Measurements from ENCODE around the gene FAM241B. TPM values are rescaled to one million over a fixed set of nuclear protein-coding genes. Genes with fewer than 3 reads are reported as not detected.

Gene FAM241B
- total RNA-seq, 1 donor from 2014 or later = 5.3 TPM

GRCh38 chr10:69600761-69601330, 29.2 kb upstream of the FAM241B start:
- H3K27me3 ChIP-seq (ENCODE audit: low read depth) = peaks cover 79% of the 10 kb centered on the region
- no peaks in the 10 kb centered on the region for H3K36me3 ChIP-seq
- no peak overlapping the region for H3K4me3 ChIP-seq
- no peak for DNase-seq
- intact Hi-C loops (cut with micrococcal nuclease) = no loop called here
- H3K27ac ChIP-seq (replicated peaks) = no peak overlapping the region
- peaks cover 9% of the 10 kb centered on the region for H3K9me3 ChIP-seq (replicated peaks)
- H3K4me1 ChIP-seq = no peaks in the 10 kb centered on the region
- no peak for TF ChIP-seq CTCF (IDR thresholded peaks at IDR 0.05; ENCODE audit: borderline replicate concordance)

- no peak overlapping the region for H3K27ac ChIP-seq (replicated peaks)
- DNase-seq = no peak
- no peak for TF ChIP-seq CTCF (IDR thresholded peaks at IDR 0.05; ENCODE audit: borderline replicate concordance)
- no peaks in the 10 kb centered on the region for H3K4me1 ChIP-seq
- H3K36me3 ChIP-seq = no peaks in the 10 kb centered on the region
- peaks cover 30% of the 10 kb centered on the region for H3K27me3 ChIP-seq (ENCODE audit: low read depth)
- peaks cover 30% of the 10 kb centered on the region for H3K9me3 ChIP-seq (replicated peaks)
- H3K4me3 ChIP-seq = no peak overlapping the region
- intact Hi-C loops (cut with micrococcal nuclease) = no loop called here
These were observed 21.0 kb upstream of the FAM241B start for GRCh38 chr10:69609077-69609476.

- TF ChIP-seq CTCF (IDR thresholded peaks at IDR 0.05; ENCODE audit: borderline replicate concordance) = no peak
- H3K4me1 ChIP-seq = no peaks in the 10 kb centered on the region
- H3K36me3 ChIP-seq = no peaks in the 10 kb centered on the region
- H3K27ac ChIP-seq (replicated peaks) = no peak overlapping the region
- intact Hi-C loops (cut with micrococcal nuclease) = no loop called here
- H3K4me3 ChIP-seq = no peak overlapping the region
- H3K9me3 ChIP-seq (replicated peaks) = peaks cover 30% of the 10 kb centered on the region
- DNase-seq = no peak
- peaks cover 20% of the 10 kb centered on the region for H3K27me3 ChIP-seq (ENCODE audit: low read depth)
These were observed 17.3 kb upstream of the FAM241B start for GRCh38 chr10:69612760-69613159.

- H3K4me3 ChIP-seq = no peak overlapping the region
- no peaks in the 10 kb centered on the region for H3K4me1 ChIP-seq
- DNase-seq = no peak
- H3K27ac ChIP-seq (replicated peaks) = no peak overlapping the region
- peaks cover 12% of the 10 kb centered on the region for H3K27me3 ChIP-seq (ENCODE audit: low read depth)
- intact Hi-C loops (cut with micrococcal nuclease) = no loop called here
- H3K9me3 ChIP-seq (replicated peaks) = peaks cover 22% of the 10 kb centered on the region
- H3K36me3 ChIP-seq = no peaks in the 10 kb centered on the region
- no peak for TF ChIP-seq CTCF (IDR thresholded peaks at IDR 0.05; ENCODE audit: borderline replicate concordance)
These were observed 15.9 kb upstream of the FAM241B start for GRCh38 chr10:69614130-69614529.

- H3K36me3 ChIP-seq = no peaks in the 10 kb centered on the region
- no peak overlapping the region for H3K4me3 ChIP-seq
- intact Hi-C loops (cut with micrococcal nuclease) = no loop called here
- no peaks in the 10 kb centered on the region for H3K4me1 ChIP-seq
- H3K27me3 ChIP-seq (ENCODE audit: low read depth) = peaks cover 34% of the 10 kb centered on the region
- H3K9me3 ChIP-seq (replicated peaks) = peaks cover under 1% of the 10 kb centered on the region
- TF ChIP-seq CTCF (IDR thresholded peaks at IDR 0.05; ENCODE audit: borderline replicate concordance) = no peak
- no peak for DNase-seq
- H3K27ac ChIP-seq (replicated peaks) = no peak overlapping the region
These were observed 13.7 kb upstream of the FAM241B start for GRCh38 chr10:69616358-69616757.

All from left ventricle myocardium inferior (tissue), 1 donor.